ENCODE results near the gene PROK1.
"Not testable (repeated sequence)": the region's sequence is repeated elsewhere in the genome, so short reads cannot be mapped to it uniquely, and the experiment has no call there.

Gene PROK1

GRCh38 chr1:110424699-110425611, 26.0 kb upstream of the PROK1 start:
- ATAC-seq, result no peak
- peaks cover 3% of the 10 kb centered on the region for H3K9me3 Mint-ChIP-seq
- H3K4me1 Mint-ChIP-seq, result no peaks in the 10 kb centered on the region
- peaks cover 2% of the 10 kb centered on the region for H3K27me3 Mint-ChIP-seq
- no peaks in the 10 kb centered on the region for H3K36me3 Mint-ChIP-seq
- no peak overlapping the region for H3K27ac Mint-ChIP-seq
- H3K4me3 Mint-ChIP-seq, result no peak overlapping the region

- no peak for ATAC-seq
- Mint-ChIP-seq H3K27me3 (peaks cover 9% of the 10 kb centered on the region), H3K4me3 (no peak overlapping the region), H3K36me3 (no peaks in the 10 kb centered on the region), H3K9me3 (peaks cover 3% of the 10 kb centered on the region), H3K4me1 (peaks cover 7% of the 10 kb centered on the region), H3K27ac (no peak overlapping the region)
Observed at GRCh38 chr1:110425612-110426152, 25.3 kb upstream of the PROK1 start.

- Mint-ChIP-seq H3K27ac (no peak overlapping the region), H3K4me3 (no peak overlapping the region), H3K4me1 (peaks cover 11% of the 10 kb centered on the region), H3K36me3 (no peaks in the 10 kb centered on the region), H3K9me3 (no peaks in the 10 kb centered on the region), H3K27me3 (peaks cover 20% of the 10 kb centered on the region)
- ATAC-seq, result no peak
Observed at GRCh38 chr1:110426854-110427253, 24.1 kb upstream of the PROK1 start.

GRCh38 chr1:110428946-110429345, 22.0 kb upstream of the PROK1 start:
- Mint-ChIP-seq H3K27me3 (peaks cover 21% of the 10 kb centered on the region), H3K36me3 (no peaks in the 10 kb centered on the region), H3K4me3 (no peak overlapping the region), H3K27ac (no peak overlapping the region), H3K4me1 (peaks cover 11% of the 10 kb centered on the region), H3K9me3 (no peaks in the 10 kb centered on the region)
- no peak for ATAC-seq

GRCh38 chr1:110430366-110430765, 20.6 kb upstream of the PROK1 start:
- no peak for ATAC-seq
- no peaks in the 10 kb centered on the region for H3K9me3 Mint-ChIP-seq
- peaks cover 11% of the 10 kb centered on the region for H3K4me1 Mint-ChIP-seq
- no peak overlapping the region for H3K4me3 Mint-ChIP-seq
- H3K27me3 Mint-ChIP-seq, result peaks cover 21% of the 10 kb centered on the region
- H3K36me3 Mint-ChIP-seq, result no peaks in the 10 kb centered on the region
- no peak overlapping the region for H3K27ac Mint-ChIP-seq

- H3K36me3 Mint-ChIP-seq, result no peaks in the 10 kb centered on the region
- no peak overlapping the region for H3K4me3 Mint-ChIP-seq
- no peak overlapping the region for H3K27ac Mint-ChIP-seq
- H3K9me3 Mint-ChIP-seq, result no peaks in the 10 kb centered on the region
- ATAC-seq, result no peak
- H3K4me1 Mint-ChIP-seq, result peaks cover 11% of the 10 kb centered on the region
- peaks cover 21% of the 10 kb centered on the region for H3K27me3 Mint-ChIP-seq
Observed at GRCh38 chr1:110430901-110431300, 20.0 kb upstream of the PROK1 start.

DNA sequence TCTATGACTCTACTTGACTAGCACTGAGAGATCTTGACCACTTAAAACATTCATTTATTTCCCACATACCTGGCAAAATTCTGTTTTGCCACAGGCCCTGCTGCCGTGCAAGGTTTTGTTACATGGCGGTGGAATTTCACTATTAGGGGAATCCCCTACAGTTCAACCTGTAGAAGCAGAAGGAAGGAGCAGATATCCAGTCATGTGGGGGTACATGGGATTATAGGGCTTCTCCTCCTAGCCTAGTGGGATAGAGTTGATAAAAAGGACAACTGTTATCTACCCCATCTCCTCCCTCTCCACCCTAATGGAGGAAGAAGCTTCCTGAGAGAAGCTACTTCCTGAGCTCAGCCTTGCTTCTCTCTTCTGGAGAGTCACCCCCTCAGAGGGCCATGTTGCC, 17.7 kb upstream of the PROK1 start:
- ATAC-seq, result no peak
- Mint-ChIP-seq H3K36me3 (no peaks in the 10 kb centered on the region), H3K27me3 (peaks cover 34% of the 10 kb centered on the region), H3K4me3 (no peak overlapping the region), H3K9me3 (no peaks in the 10 kb centered on the region), H3K4me1 (peaks cover 11% of the 10 kb centered on the region), H3K27ac (no peak overlapping the region)

DNA sequence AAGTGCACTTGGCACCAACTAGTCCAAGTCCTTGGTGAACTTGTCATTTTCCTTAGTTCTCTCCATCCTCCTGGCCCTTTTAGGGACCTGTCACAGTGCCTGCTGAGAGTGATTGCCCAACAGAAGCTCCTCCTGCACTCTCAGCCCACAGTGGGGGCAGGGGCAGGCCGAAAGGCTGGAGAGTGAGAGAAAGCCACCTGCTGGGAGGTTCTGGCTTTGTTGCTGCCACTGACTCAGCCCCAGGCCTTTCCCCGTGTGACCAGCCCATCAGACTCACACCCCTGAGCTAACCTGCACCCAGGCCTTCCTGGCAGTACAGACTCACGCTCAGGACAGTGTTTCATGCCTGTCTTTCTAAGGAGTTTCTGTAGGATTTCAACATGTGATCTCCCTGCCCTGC, 17.1 kb upstream of the PROK1 start:
- Mint-ChIP-seq H3K36me3 (no peaks in the 10 kb centered on the region), H3K27me3 (peaks cover 40% of the 10 kb centered on the region), H3K27ac (no peak overlapping the region), H3K4me3 (no peak overlapping the region), H3K4me1 (peaks cover 11% of the 10 kb centered on the region), H3K9me3 (no peaks in the 10 kb centered on the region)
- ATAC-seq, result no peak

DNA sequence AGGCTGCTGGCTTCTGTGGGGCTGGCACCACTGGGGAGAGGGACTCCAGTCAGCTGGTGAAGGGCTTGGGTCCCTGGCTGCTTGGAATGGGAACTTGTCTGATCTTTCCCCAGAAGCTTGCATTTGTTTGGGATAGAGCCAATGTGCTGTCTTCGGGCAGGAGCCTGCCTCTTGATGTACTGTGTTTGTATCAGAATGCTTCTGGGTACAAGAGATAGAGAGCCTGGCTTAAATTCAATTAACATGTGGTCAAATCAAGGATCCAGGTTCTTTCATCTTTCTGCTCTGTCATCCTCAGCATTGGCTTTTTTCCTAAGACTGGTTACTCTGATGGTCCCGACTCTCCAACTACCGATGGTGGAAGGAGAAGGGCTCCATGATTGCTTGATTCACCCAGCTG, 16.0 kb upstream of the PROK1 start:
- no peak overlapping the region for H3K27ac Mint-ChIP-seq
- H3K4me3 Mint-ChIP-seq, result no peak overlapping the region
- H3K36me3 Mint-ChIP-seq, result no peaks in the 10 kb centered on the region
- ATAC-seq, result no peak
- no peaks in the 10 kb centered on the region for H3K9me3 Mint-ChIP-seq
- H3K4me1 Mint-ChIP-seq, result peaks cover 11% of the 10 kb centered on the region
- H3K27me3 Mint-ChIP-seq, result peaks cover 48% of the 10 kb centered on the region

DNA sequence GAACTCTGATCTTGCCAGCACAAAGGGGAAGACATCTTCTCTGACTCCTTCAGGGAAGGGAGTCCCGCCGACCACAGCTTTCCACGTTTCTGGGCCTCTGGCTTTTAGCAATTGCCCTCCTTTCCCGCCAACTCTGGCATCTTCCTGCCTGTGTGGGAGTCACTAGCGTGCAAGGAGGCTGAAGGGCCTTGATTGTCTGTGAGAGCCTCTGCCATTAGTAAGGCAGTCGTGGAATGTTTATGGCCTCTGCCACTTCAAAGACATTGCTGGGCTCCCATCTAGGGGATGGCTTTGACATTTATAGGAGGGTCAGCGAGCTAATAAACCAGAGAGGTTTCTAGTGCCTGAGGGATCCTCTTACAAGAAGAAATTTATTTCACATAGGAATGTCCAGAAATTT, 14.3 kb upstream of the PROK1 start:
- Mint-ChIP-seq H3K9me3 (no peaks in the 10 kb centered on the region), H3K27me3 (peaks cover 32% of the 10 kb centered on the region), H3K27ac (no peak overlapping the region), H3K4me3 (no peak overlapping the region), H3K36me3 (no peaks in the 10 kb centered on the region), H3K4me1 (no peaks in the 10 kb centered on the region)
- no peak for ATAC-seq

GRCh38 chr1:110437645-110438299, 13.2 kb upstream of the PROK1 start:
- not testable (repeated sequence) for H3K4me3 Mint-ChIP-seq, H3K9me3 Mint-ChIP-seq, H3K27ac Mint-ChIP-seq, H3K4me1 Mint-ChIP-seq, ATAC-seq, H3K36me3 Mint-ChIP-seq
- H3K27me3 Mint-ChIP-seq, result peaks cover 29% of the 10 kb centered on the region

DNA sequence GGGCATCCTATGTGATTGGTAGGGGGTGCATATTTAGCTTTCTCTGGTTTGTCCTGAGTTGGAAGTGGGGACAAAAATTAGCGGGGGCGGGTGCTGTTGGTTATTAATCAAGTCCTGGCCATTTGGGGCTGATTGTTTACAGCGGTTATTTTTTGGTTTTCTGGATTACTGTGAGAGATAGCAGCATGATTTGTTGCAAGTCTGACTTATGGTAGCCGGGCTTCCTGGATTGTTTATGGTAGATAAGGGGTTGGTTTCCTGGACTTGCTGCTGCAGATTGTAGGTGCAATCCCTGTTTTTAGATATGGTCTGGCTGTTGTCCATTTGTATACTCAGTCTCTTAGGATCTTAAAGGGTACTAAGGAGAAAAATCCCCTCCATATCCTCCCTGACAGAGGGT, 12.1 kb upstream of the PROK1 start:
- H3K4me1 Mint-ChIP-seq, result no peaks in the 10 kb centered on the region
- peaks cover 29% of the 10 kb centered on the region for H3K27me3 Mint-ChIP-seq
- no peaks in the 10 kb centered on the region for H3K9me3 Mint-ChIP-seq
- no peak overlapping the region for H3K4me3 Mint-ChIP-seq
- no peak overlapping the region for H3K27ac Mint-ChIP-seq
- ATAC-seq, result no peak
- no peaks in the 10 kb centered on the region for H3K36me3 Mint-ChIP-seq

GRCh38 chr1:110439873-110440272, 11.1 kb upstream of the PROK1 start:
- not testable (repeated sequence) for H3K9me3 Mint-ChIP-seq, ATAC-seq, H3K4me1 Mint-ChIP-seq, H3K36me3 Mint-ChIP-seq, H3K4me3 Mint-ChIP-seq, H3K27ac Mint-ChIP-seq
- peaks cover 29% of the 10 kb centered on the region for H3K27me3 Mint-ChIP-seq

DNA sequence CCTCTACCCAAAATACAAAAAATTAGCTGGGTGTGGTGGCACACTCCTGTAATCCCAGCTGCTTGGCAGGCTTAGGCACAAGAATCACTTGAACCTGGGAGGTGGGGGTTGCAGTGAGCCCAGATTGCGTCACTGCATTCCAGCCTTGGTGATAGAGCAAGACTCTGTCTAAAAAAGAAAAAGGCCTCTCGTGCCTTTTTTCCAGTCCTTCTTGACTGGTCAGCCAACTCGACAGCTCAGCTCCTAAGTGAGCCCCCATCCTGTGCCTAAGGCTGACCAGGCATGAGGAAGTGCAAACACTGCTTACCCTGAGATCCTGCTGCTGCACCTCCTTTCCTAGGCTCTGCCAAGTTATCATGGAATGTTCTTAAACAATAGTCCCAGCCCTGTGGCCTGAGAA, 10.1 kb upstream of the PROK1 start:
- Mint-ChIP-seq H3K4me3 (no peak overlapping the region), H3K4me1 (no peaks in the 10 kb centered on the region), H3K9me3 (no peaks in the 10 kb centered on the region), H3K27me3 (peaks cover 29% of the 10 kb centered on the region), H3K27ac (no peak overlapping the region), H3K36me3 (no peaks in the 10 kb centered on the region)
- ATAC-seq, result no peak

GRCh38 chr1:110441888-110442287, 9.1 kb upstream of the PROK1 start:
- Mint-ChIP-seq H3K4me3 (no peak overlapping the region), H3K9me3 (no peaks in the 10 kb centered on the region), H3K27ac (no peak overlapping the region), H3K4me1 (no peaks in the 10 kb centered on the region), H3K36me3 (no peaks in the 10 kb centered on the region), H3K27me3 (peaks cover 29% of the 10 kb centered on the region)
- ATAC-seq, result no peak

- Mint-ChIP-seq H3K4me1 (no peaks in the 10 kb centered on the region), H3K36me3 (no peaks in the 10 kb centered on the region), H3K27me3 (peaks cover 14% of the 10 kb centered on the region), H3K4me3 (no peak overlapping the region), H3K9me3 (no peaks in the 10 kb centered on the region), H3K27ac (no peak overlapping the region)
- no peak for ATAC-seq
Observed at GRCh38 chr1:110443451-110443850, 7.5 kb upstream of the PROK1 start.
